Mammary epithelial cell (primary cell): ENCODE results near the gene PKD1.

Experiments
- CTCF ChIP-seq, 2 donors: IDR thresholded peaks in 1 of 2; conservative IDR thresholded peaks in 1 of 2; 2 replicates each; pipeline ENCODE4 v1.5.1; 2011 to 2012; ENCODE audit warnings: inconsistent platforms in 2 of 2, low read length in 2 of 2, mild to moderate bottlenecking in 2 of 2, control low read depth in 1 of 2, low read depth in 1 of 2; ENCODE audit not compliant: insufficient read depth in 1 of 2; ENCODE audit errors: extremely low read depth in 1 of 2
- EZH2 ChIP-seq: IDR thresholded peaks from 2 replicates; pipeline ENCODE4 v1.6.1; 2012; ENCODE audit warnings: low read length, inconsistent platforms, borderline replicate concordance

GRCh38 chr16:2064368-2064945 lies 71.2 kb downstream of the PKD1 start:
- no peak for TF ChIP-seq CTCF (conservative IDR thresholded peaks at IDR 0.05 in 1 of 2, IDR thresholded peaks at IDR 0.05 in 1 of 2; ENCODE audit: extremely low read depth in 1 of 2, insufficient read depth in 1 of 2, low read depth in 1 of 2, low read length in 2 of 2)
- no peak for TF ChIP-seq EZH2
